ENCODE data around the gene TMEM108. TPM values are rescaled to one million over a fixed set of nuclear protein-coding genes. Genes with fewer than 3 reads are reported as not detected.

TMEM108 gene
- polyA plus RNA-seq, 1 donor (not counting 4 experiments of a cell fraction or from before 2014, with no cell fraction given), result not detected

- Histone ChIP-seq H3K36me3 (ENCODE audit: control insufficient read depth in 2 of 2, extremely low read depth in 1 of 2, insufficient read depth in 2 of 2, low read length in 2 of 2) (no peaks in the 10 kb centered on the region), H3K27me3 (ENCODE audit: control insufficient read depth, extremely low read depth, insufficient read depth, low read length) (no peaks in the 10 kb centered on the region), H3K9me3 (ENCODE audit: control insufficient read depth, low read depth, low read length) (no peaks in the 10 kb centered on the region), H3K4me2 (ENCODE audit: control insufficient read depth, extremely low read depth, insufficient read depth, low read depth, low read length) (no peak overlapping the region), H2AFZ (ENCODE audit: control insufficient read depth, low read length) (no peak overlapping the region), H3K79me2 (ENCODE audit: control insufficient read depth, insufficient read depth, low read length) (no peaks in the 10 kb centered on the region), H4K20me1 (ENCODE audit: control insufficient read depth, extremely low read depth, insufficient read depth, low read length) (no peaks in the 10 kb centered on the region), H3K4me3 (ENCODE audit: control insufficient read depth in 2 of 3, extremely low read depth in 1 of 3, insufficient read depth in 2 of 3, low read depth in 1 of 3, low read length in 3 of 3) (no peak overlapping the region), H3K9ac (ENCODE audit: control insufficient read depth, extremely low read depth, insufficient read depth, low read length) (no peak overlapping the region), H3K9me1 (ENCODE audit: control insufficient read depth, extremely low read depth, insufficient read depth, low read length) (no peaks in the 10 kb centered on the region), H3K4me1 (ENCODE audit: control insufficient read depth, extremely low read depth, insufficient read depth, low read length) (peaks cover 3% of the 10 kb centered on the region), H3K27ac (ENCODE audit: control insufficient read depth, insufficient read depth, low read length) (no peak overlapping the region)
- DNase-seq (ENCODE audit: low read depth, low spot score) (no peak), FAIRE-seq (no peak)
- TF ChIP-seq CTCF (optimal IDR thresholded peaks at IDR 0.05 in 1 of 3, IDR thresholded peaks at IDR 0.05 in 1 of 3, conservative IDR thresholded peaks at IDR 0.05 in 1 of 3; ENCODE audit: extremely low read depth in 1 of 3, insufficient read depth in 2 of 3, low read length in 3 of 3), result no peak
- dilution Hi-C loops (cut with MboI; ENCODE audit: extremely low pct_ligation_motif_present, low sequenced_read_pairs), result no loop called here
These were observed 92.0 kb downstream of the TMEM108 start for GRCh38 chr3:133130168-133130567.

GRCh38 chr3:133135306-133135705 lies 97.1 kb downstream of the TMEM108 start:
- no peak for FAIRE-seq
- Histone ChIP-seq H3K27me3 (ENCODE audit: control insufficient read depth, extremely low read depth, insufficient read depth, low read length) (no peaks in the 10 kb centered on the region), H3K9me1 (ENCODE audit: control insufficient read depth, extremely low read depth, insufficient read depth, low read length) (no peaks in the 10 kb centered on the region), H3K79me2 (ENCODE audit: control insufficient read depth, insufficient read depth, low read length) (no peaks in the 10 kb centered on the region), H3K36me3 (ENCODE audit: control insufficient read depth in 2 of 2, extremely low read depth in 1 of 2, insufficient read depth in 2 of 2, low read length in 2 of 2) (no peaks in the 10 kb centered on the region), H3K9me3 (ENCODE audit: control insufficient read depth, low read depth, low read length) (no peaks in the 10 kb centered on the region), H3K27ac (ENCODE audit: control insufficient read depth, insufficient read depth, low read length) (no peak overlapping the region), H3K4me1 (ENCODE audit: control insufficient read depth, extremely low read depth, insufficient read depth, low read length) (no peaks in the 10 kb centered on the region), H2AFZ (ENCODE audit: control insufficient read depth, low read length) (no peak overlapping the region), H3K4me2 (ENCODE audit: control insufficient read depth, extremely low read depth, insufficient read depth, low read depth, low read length) (no peak overlapping the region), H3K4me3 (ENCODE audit: control insufficient read depth in 2 of 3, extremely low read depth in 1 of 3, insufficient read depth in 2 of 3, low read depth in 1 of 3, low read length in 3 of 3) (no peak overlapping the region), H3K9ac (ENCODE audit: control insufficient read depth, extremely low read depth, insufficient read depth, low read length) (no peak overlapping the region), H4K20me1 (ENCODE audit: control insufficient read depth, extremely low read depth, insufficient read depth, low read length) (no peaks in the 10 kb centered on the region)
- no peak for DNase-seq (ENCODE audit: low read depth, low spot score)
- TF ChIP-seq EZH2 (IDR thresholded peaks at IDR 0.05; ENCODE audit: low read length) (no peak), CTCF (optimal IDR thresholded peaks at IDR 0.05 in 1 of 3, IDR thresholded peaks at IDR 0.05 in 1 of 3, conservative IDR thresholded peaks at IDR 0.05 in 1 of 3; ENCODE audit: extremely low read depth in 1 of 3, insufficient read depth in 2 of 3, low read length in 3 of 3) (no peak)
- dilution Hi-C loops (cut with MboI; ENCODE audit: extremely low pct_ligation_motif_present, low sequenced_read_pairs), result no loop called here

All from keratinocyte (primary cell).